Measurements from ENCODE around the gene SMAD2. TPM values are rescaled to one million over a fixed set of nuclear protein-coding genes. Genes with fewer than 3 reads are reported as not detected.

Gene SMAD2
- total RNA-seq, 1 donor from 2014 or later: 76.6 TPM

GRCh38 chr18:47872426-47872825, 58.0 kb downstream of the SMAD2 start:
- Histone ChIP-seq H3K27me3 (ENCODE audit: control insufficient read depth, insufficient read depth, low read length) (no peaks in the 10 kb centered on the region), H3K36me3 (ENCODE audit: control insufficient read depth, insufficient read depth, low read length) (peaks cover 4% of the 10 kb centered on the region), H3K4me3 (ENCODE audit: low read depth, low read length) (no peak overlapping the region)
- DNase-seq (ENCODE audit: low read depth): no peak
- FAIRE-seq: no peak
- TF ChIP-seq, protein P1, sequence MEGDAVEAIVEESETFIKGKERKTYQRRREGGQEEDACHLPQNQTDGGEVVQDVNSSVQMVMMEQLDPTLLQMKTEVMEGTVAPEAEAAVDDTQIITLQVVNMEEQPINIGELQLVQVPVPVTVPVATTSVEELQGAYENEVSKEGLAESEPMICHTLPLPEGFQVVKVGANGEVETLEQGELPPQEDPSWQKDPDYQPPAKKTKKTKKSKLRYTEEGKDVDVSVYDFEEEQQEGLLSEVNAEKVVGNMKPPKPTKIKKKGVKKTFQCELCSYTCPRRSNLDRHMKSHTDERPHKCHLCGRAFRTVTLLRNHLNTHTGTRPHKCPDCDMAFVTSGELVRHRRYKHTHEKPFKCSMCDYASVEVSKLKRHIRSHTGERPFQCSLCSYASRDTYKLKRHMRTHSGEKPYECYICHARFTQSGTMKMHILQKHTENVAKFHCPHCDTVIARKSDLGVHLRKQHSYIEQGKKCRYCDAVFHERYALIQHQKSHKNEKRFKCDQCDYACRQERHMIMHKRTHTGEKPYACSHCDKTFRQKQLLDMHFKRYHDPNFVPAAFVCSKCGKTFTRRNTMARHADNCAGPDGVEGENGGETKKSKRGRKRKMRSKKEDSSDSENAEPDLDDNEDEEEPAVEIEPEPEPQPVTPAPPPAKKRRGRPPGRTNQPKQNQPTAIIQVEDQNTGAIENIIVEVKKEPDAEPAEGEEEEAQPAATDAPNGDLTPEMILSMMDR (IDR thresholded peaks at IDR 0.05; ENCODE audit: insufficient read depth, low read length, severe bottlenecking): no peak

- DNase-seq (ENCODE audit: low read depth) (no peak), FAIRE-seq (no peak)
- H3K36me3 ChIP-seq (ENCODE audit: control insufficient read depth, insufficient read depth, low read length): peaks cover 4% of the 10 kb centered on the region
- no peaks in the 10 kb centered on the region for H3K27me3 ChIP-seq (ENCODE audit: control insufficient read depth, insufficient read depth, low read length)
- no peak overlapping the region for H3K4me3 ChIP-seq (ENCODE audit: low read depth, low read length)
- TF ChIP-seq, protein P1 (IDR thresholded peaks at IDR 0.05; ENCODE audit: insufficient read depth, low read length, severe bottlenecking): no peak
Measured at GRCh38 chr18:47871288-47871687, 59.2 kb downstream of the SMAD2 start.

DNA sequence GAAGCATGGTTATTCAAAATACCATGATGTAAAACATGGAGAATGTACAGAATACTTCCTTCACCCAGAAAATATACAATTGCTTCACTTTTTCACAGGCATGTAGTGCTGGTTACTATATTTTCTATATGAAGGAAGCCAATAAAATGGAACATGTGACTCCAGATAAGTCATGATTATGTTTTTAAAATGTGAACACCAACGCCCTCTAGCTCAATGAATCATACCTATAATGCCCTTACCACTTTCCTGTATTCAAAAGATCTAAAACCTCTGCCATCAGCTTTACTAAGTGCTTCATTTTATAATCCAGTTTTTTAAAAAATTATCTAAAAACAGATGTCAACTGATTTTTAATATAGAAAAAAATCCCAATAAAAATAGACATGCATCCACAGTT, 59.9 kb downstream of the SMAD2 start:
- no peak overlapping the region for H3K4me3 ChIP-seq (ENCODE audit: low read depth, low read length)
- TF ChIP-seq, protein P1 (IDR thresholded peaks at IDR 0.05; ENCODE audit: insufficient read depth, low read length, severe bottlenecking): no peak
- H3K27me3 ChIP-seq (ENCODE audit: control insufficient read depth, insufficient read depth, low read length): no peaks in the 10 kb centered on the region
- no peak for FAIRE-seq
- DNase-seq (ENCODE audit: low read depth): peak; percentile 71
- peaks cover 4% of the 10 kb centered on the region for H3K36me3 ChIP-seq (ENCODE audit: control insufficient read depth, insufficient read depth, low read length)

DNA sequence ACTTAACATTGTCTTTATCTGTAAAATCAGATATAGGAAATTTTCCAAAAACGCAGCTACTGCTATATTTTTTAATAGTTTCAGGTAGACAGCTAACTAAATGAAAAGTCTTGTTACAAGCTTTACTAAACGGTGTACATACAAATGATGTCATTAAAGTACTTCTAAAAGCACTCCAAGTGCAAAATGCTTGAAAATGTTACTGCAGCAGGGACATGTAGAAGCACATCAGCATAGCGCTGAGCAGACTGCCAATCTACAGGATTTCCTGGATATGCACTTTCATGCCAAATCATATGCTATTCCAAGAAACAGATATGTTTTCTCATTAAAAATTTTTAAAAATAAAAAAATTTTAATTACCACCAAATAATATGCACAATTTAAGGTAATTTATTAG, 61.7 kb downstream of the SMAD2 start:
- H3K4me3 ChIP-seq (ENCODE audit: low read depth, low read length): no peak overlapping the region
- TF ChIP-seq, protein P1 (IDR thresholded peaks at IDR 0.05; ENCODE audit: insufficient read depth, low read length, severe bottlenecking): no peak
- no peak for FAIRE-seq
- H3K27me3 ChIP-seq (ENCODE audit: control insufficient read depth, insufficient read depth, low read length): no peaks in the 10 kb centered on the region
- peaks cover 5% of the 10 kb centered on the region for H3K36me3 ChIP-seq (ENCODE audit: control insufficient read depth, insufficient read depth, low read length)
- DNase-seq (ENCODE audit: low read depth): peak; percentile 47

GRCh38 chr18:47865183-47865582, 65.3 kb downstream of the SMAD2 start:
- TF ChIP-seq, protein P1 (IDR thresholded peaks at IDR 0.05; ENCODE audit: insufficient read depth, low read length, severe bottlenecking): no peak
- H3K4me3 ChIP-seq (ENCODE audit: low read depth, low read length): no peak overlapping the region
- FAIRE-seq (no peak), DNase-seq (ENCODE audit: low read depth) (no peak)
- H3K27me3 ChIP-seq (ENCODE audit: control insufficient read depth, insufficient read depth, low read length): no peaks in the 10 kb centered on the region
- peaks cover 7% of the 10 kb centered on the region for H3K36me3 ChIP-seq (ENCODE audit: control insufficient read depth, insufficient read depth, low read length)

GRCh38 chr18:47863041-47863440, 67.4 kb downstream of the SMAD2 start:
- no peak for FAIRE-seq

More at GRCh38 chr18:47863041-47863440, 67.4 kb downstream of the SMAD2 start:
- Histone ChIP-seq H3K36me3 (ENCODE audit: control insufficient read depth, insufficient read depth, low read length) (peaks cover 4% of the 10 kb centered on the region), H3K4me3 (ENCODE audit: low read depth, low read length) (no peak overlapping the region), H3K27me3 (ENCODE audit: control insufficient read depth, insufficient read depth, low read length) (no peaks in the 10 kb centered on the region)
- TF ChIP-seq, protein P1 (IDR thresholded peaks at IDR 0.05; ENCODE audit: insufficient read depth, low read length, severe bottlenecking): no peak
- DNase-seq (ENCODE audit: low read depth): no peak

Measured in bronchial epithelial cell (primary cell).